Endothelial cell (in vitro differentiated cells): Measurements from ENCODE around the gene ATP6V1G2. TPM values are rescaled to one million over a fixed set of nuclear protein-coding genes. Genes with fewer than 3 reads are reported as not detected.

Experiments used
- DNase-seq: peaks from one replicate; pipeline ENCODE4 v3.0.0; 2021; ENCODE audit warnings: low spot score
- H3K27ac Mint-ChIP-seq: one replicate; pipeline ENCODE4 v1.8.0; 2021; ENCODE audit warnings: mixed read lengths, inconsistent platforms; ENCODE audit not compliant: unreplicated experiment
- H3K27me3 Mint-ChIP-seq: one replicate; pipeline ENCODE4 v1.8.0; 2021; ENCODE audit warnings: mild to moderate bottlenecking, moderate library complexity, mixed read lengths, inconsistent platforms; ENCODE audit not compliant: unreplicated experiment
- H3K36me3 Mint-ChIP-seq: one replicate; pipeline ENCODE4 v1.8.0; 2021; ENCODE audit warnings: mild to moderate bottlenecking, low read depth, mixed read lengths, inconsistent platforms; ENCODE audit not compliant: unreplicated experiment
- H3K4me1 Mint-ChIP-seq: one replicate; pipeline ENCODE4 v1.8.0; 2021; ENCODE audit warnings: mild to moderate bottlenecking, mixed read lengths, inconsistent platforms; ENCODE audit not compliant: unreplicated experiment
- H3K4me3 Mint-ChIP-seq: one replicate; pipeline ENCODE4 v1.8.0; 2021; ENCODE audit warnings: mild to moderate bottlenecking, mixed read lengths, inconsistent platforms; ENCODE audit not compliant: unreplicated experiment
- H3K9me3 Mint-ChIP-seq: one replicate; pipeline ENCODE4 v1.8.0; 2021; ENCODE audit warnings: mixed read lengths, inconsistent platforms; ENCODE audit not compliant: unreplicated experiment
- total RNA-seq: library from RNA; stranded (reverse); fragmentation: NEBNext Ultra II Directional; extraction: Animal tissue kit (Norgen Biotek cat#: 25700); gene quantifications from one replicate; pipeline ENCODE4 v1.2.1, GENCODE V29; 2021; ENCODE audit not compliant: unreplicated experiment
- TF ChIP-seq, protein P1 (sequence below): fragments of 200-600 bp; sonication (generic); IDR thresholded peaks from one replicate; pipeline ENCODE4 v1.5.0; 2021; ENCODE audit warnings: antibody characterized with exemption; ENCODE audit not compliant: unreplicated experiment

ATP6V1G2 gene
- total RNA-seq, 1 donor from 2014 or later: 1.8 TPM

DNA sequence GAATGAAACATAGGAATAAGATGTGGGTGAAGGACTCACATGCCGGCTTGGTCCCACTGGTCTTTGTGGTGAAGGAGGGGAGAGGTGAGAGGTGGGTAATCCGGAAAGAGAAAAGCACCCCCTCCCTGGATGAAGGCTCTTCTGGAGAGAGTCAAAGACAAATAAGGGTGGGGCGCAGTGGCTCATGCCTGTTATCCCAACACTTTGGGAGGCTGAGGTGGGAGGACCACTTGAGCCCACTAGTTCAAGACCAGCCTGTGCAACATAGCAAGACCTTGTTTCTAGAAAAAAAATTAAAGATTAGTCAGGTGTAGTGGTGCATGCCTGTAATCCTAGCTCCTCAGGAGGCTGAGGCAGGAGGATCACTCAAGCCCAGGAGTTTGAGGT lies 32.7 kb upstream of the ATP6V1G2 start:
- H3K4me3 Mint-ChIP-seq: no peak overlapping the region
- no peaks in the 10 kb centered on the region for H3K9me3 Mint-ChIP-seq
- peaks cover 11% of the 10 kb centered on the region for H3K27me3 Mint-ChIP-seq
- no peak for DNase-seq
- no peak overlapping the region for H3K27ac Mint-ChIP-seq
- H3K36me3 Mint-ChIP-seq: no peaks in the 10 kb centered on the region
- TF ChIP-seq, protein P1, sequence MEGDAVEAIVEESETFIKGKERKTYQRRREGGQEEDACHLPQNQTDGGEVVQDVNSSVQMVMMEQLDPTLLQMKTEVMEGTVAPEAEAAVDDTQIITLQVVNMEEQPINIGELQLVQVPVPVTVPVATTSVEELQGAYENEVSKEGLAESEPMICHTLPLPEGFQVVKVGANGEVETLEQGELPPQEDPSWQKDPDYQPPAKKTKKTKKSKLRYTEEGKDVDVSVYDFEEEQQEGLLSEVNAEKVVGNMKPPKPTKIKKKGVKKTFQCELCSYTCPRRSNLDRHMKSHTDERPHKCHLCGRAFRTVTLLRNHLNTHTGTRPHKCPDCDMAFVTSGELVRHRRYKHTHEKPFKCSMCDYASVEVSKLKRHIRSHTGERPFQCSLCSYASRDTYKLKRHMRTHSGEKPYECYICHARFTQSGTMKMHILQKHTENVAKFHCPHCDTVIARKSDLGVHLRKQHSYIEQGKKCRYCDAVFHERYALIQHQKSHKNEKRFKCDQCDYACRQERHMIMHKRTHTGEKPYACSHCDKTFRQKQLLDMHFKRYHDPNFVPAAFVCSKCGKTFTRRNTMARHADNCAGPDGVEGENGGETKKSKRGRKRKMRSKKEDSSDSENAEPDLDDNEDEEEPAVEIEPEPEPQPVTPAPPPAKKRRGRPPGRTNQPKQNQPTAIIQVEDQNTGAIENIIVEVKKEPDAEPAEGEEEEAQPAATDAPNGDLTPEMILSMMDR: no peak
- peaks cover 15% of the 10 kb centered on the region for H3K4me1 Mint-ChIP-seq

DNA sequence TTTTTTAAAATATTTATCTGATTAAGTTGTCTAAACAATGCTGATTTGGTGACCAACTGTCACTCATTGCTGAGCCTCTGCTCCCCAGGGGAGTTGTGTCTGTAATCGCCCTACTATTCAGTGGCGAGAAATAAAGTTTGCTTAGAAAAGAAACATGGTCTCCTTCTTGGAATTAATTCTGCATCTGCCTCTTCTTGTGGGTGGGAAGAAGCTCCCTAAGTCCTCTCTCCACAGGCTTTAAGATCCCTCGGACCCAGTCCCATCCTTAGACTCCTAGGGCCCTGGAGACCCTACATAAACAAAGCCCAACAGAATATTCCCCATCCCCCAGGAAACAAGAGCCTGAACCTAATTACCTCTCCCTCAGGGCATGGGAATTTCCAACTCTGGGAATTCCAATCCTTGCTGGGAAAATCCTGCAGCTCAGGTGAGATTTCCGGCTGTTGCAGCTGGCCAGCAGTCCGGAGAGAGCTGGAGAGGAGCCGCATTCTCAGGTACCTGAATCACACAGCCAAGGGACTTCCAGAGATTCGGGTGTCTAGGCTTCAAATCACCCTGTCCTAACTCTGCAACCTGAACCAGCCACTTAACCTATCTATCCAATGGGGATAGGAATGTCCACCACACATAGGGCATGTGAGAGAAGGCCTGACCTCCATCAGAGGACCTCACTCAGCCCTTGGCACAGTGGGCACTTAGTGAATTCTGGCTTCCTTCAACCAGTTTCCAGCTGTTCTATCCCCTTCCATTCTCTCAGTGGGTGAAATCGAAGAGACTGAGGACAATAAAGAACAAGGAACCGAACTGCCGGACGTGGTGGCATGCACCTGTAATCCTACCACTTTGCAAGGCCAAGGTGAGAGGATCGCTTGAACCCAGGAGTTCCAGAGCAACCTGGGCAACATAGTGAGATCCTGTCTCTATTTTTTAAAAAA lies 32.0 kb upstream of the ATP6V1G2 start:
- Mint-ChIP-seq H3K27me3 (peaks cover 11% of the 10 kb centered on the region), H3K9me3 (no peaks in the 10 kb centered on the region), H3K4me3 (no peak overlapping the region), H3K4me1 (peaks cover 20% of the 10 kb centered on the region), H3K27ac (no peak overlapping the region), H3K36me3 (no peaks in the 10 kb centered on the region)
- TF ChIP-seq, protein P1: no peak
- DNase-seq: no peak

DNA sequence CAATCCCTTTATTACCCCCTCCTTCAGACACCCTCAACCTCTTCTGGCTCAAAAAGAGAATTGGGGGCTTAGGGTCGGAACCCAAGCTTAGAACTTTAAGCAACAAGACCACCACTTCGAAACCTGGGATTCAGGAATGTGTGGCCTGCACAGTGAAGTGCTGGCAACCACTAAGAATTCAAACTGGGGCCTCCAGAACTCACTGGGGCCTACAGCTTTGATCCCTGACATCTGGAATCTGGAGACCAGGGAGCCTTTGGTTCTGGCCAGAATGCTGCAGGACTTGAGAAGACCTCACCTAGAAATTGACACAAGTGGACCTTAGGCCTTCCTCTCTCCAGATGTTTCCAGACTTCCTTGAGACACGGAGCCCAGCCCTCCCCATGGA lies 31.2 kb upstream of the ATP6V1G2 start:
- Mint-ChIP-seq H3K27me3 (peaks cover 10% of the 10 kb centered on the region), H3K4me3 (no peak overlapping the region), H3K9me3 (no peaks in the 10 kb centered on the region), H3K36me3 (no peaks in the 10 kb centered on the region), H3K27ac (no peak overlapping the region), H3K4me1 (peaks cover 20% of the 10 kb centered on the region)
- TF ChIP-seq, protein P1: no peak
- DNase-seq: no peak

DNA sequence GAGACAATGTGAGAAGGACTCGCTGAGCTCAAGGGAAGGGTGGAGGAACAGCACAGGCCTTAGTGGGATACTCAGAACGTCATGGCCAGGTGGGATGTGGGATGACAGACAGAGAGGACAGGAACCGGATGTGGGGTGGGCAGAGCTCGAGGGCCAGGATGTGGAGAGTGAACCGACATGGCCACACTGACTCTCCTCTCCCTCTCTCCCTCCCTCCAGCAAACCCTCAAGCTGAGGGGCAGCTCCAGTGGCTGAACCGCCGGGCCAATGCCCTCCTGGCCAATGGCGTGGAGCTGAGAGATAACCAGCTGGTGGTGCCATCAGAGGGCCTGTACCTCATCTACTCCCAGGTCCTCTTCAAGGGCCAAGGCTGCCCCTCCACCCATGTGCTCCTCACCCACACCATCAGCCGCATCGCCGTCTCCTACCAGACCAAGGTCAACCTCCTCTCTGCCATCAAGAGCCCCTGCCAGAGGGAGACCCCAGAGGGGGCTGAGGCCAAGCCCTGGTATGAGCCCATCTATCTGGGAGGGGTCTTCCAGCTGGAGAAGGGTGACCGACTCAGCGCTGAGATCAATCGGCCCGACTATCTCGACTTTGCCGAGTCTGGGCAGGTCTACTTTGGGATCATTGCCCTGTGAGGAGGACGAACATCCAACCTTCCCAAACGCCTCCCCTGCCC lies 30.6 kb upstream of the ATP6V1G2 start:
- no peaks in the 10 kb centered on the region for H3K9me3 Mint-ChIP-seq
- H3K36me3 Mint-ChIP-seq: no peaks in the 10 kb centered on the region
- H3K4me3 Mint-ChIP-seq: no peak overlapping the region
- TF ChIP-seq, protein P1: no peak
- no peak for DNase-seq
- peaks cover 20% of the 10 kb centered on the region for H3K4me1 Mint-ChIP-seq
- peaks cover 11% of the 10 kb centered on the region for H3K27me3 Mint-ChIP-seq
- H3K27ac Mint-ChIP-seq: no peak overlapping the region
